WTC11 (cell line): ENCODE data around the gene CDCP1. TPM values are rescaled to one million over a fixed set of nuclear protein-coding genes. Genes with fewer than 3 reads are reported as not detected.

ENCODE experiments used
- ATAC-seq: fragments of 200-7000 bp; cut with Tn5 transposase; 2 replicates; pipeline ENCODE4 v1.10.0; 2021; ENCODE audit warnings: mild to moderate bottlenecking, moderate library complexity
- CTCF ChIA-PET: fragments of 300-600 bp; sonication (Branson Sonifier 250); formaldehyde crosslinking; loops from one replicate; lab custom pipeline; 2021; ENCODE audit warnings: antibody characterized with exemption; lab: Charles Lee
- POLR2A ChIA-PET: fragments of 350-600 bp; sonication (Branson Sonifier 250); formaldehyde crosslinking; loops from one replicate; lab custom pipeline; 2021; ENCODE audit warnings: antibody characterized with exemption; lab: Charles Lee
- DNase-seq: peaks from one replicate; pipeline ENCODE4 v3.0.0; 2021; ENCODE audit warnings: low spot score
- H3K27ac Mint-ChIP-seq: 2 replicates; pipeline ENCODE4 v1.8.0; 2021; ENCODE audit warnings: mixed read lengths
- H3K27me3 Mint-ChIP-seq: 2 replicates; pipeline ENCODE4 v1.8.0; 2021; ENCODE audit warnings: low read depth, mild to moderate bottlenecking, moderate library complexity, mixed read lengths
- H3K36me3 Mint-ChIP-seq: 2 replicates; pipeline ENCODE4 v1.8.0; 2021; ENCODE audit warnings: mixed read lengths
- H3K4me1 Mint-ChIP-seq: 2 replicates; pipeline ENCODE4 v1.8.0; 2022; ENCODE audit warnings: mixed read lengths
- H3K4me3 Mint-ChIP-seq: 2 replicates; pipeline ENCODE4 v1.8.0; 2021; ENCODE audit warnings: mild to moderate bottlenecking, moderate library complexity, mixed read lengths
- H3K9me3 Mint-ChIP-seq: 2 replicates; pipeline ENCODE4 v1.8.0; 2021; ENCODE audit warnings: mixed read lengths
- ETV6 ChIP-seq: sonication (generic); formaldehyde crosslinking; IDR thresholded peaks from 2 replicates; pipeline ENCODE4 v1.8.1; 2022; ENCODE audit warnings: mild to moderate bottlenecking, missing genetic modification reagents
- FOXP1 ChIP-seq: sonication (generic); formaldehyde crosslinking; IDR thresholded peaks from 2 replicates; pipeline ENCODE4 v1.8.0; 2022; ENCODE audit warnings: missing genetic modification reagents, mild to moderate bottlenecking, moderate library complexity, borderline replicate concordance
- GTF2I ChIP-seq: fragments of 250-450 bp; sonication (Bioruptor Pico); conservative IDR thresholded peaks from 2 replicates; pipeline ENCODE4 v1.4.0; 2021; ENCODE audit warnings: mild to moderate bottlenecking
- MXD4 ChIP-seq: fragments of 250-450 bp; sonication (Bioruptor Pico); IDR thresholded peaks from 2 replicates; pipeline ENCODE4 v1.8.0; 2021; ENCODE audit warnings: mild to moderate bottlenecking, moderate library complexity, borderline replicate concordance
- OVOL2 ChIP-seq: fragments of 250-450 bp; sonication (Bioruptor Pico); IDR thresholded peaks from 2 replicates; pipeline ENCODE4 v1.9.0; 2021; ENCODE audit warnings: mild to moderate bottlenecking, borderline replicate concordance
- PRRX2 ChIP-seq: fragments of 250-450 bp; sonication (Bioruptor Pico); IDR thresholded peaks from 2 replicates; pipeline ENCODE4 v1.8.0; 2021; ENCODE audit warnings: mild to moderate bottlenecking
- RELA ChIP-seq: sonication (generic); formaldehyde crosslinking; IDR thresholded peaks from 2 replicates; pipeline ENCODE4 v1.8.1; 2022; ENCODE audit warnings: missing genetic modification reagents, mild to moderate bottlenecking, borderline replicate concordance
- SMAD3 ChIP-seq: sonication (generic); formaldehyde crosslinking; IDR thresholded peaks from 2 replicates; pipeline ENCODE4 v1.8.0; 2022; ENCODE audit warnings: missing genetic modification reagents, mild to moderate bottlenecking, borderline replicate concordance
- SMAD4 ChIP-seq: sonication (generic); formaldehyde crosslinking; IDR thresholded peaks from 2 replicates; pipeline ENCODE4 v1.8.0; 2022; ENCODE audit warnings: mild to moderate bottlenecking, missing genetic modification reagents
- TP53 ChIP-seq: sonication (generic); formaldehyde crosslinking; IDR thresholded peaks from 2 replicates; pipeline ENCODE4 v1.8.1; 2023; ENCODE audit warnings: mild to moderate bottlenecking, missing genetic modification reagents
- ZNF396 ChIP-seq: fragments of 250-450 bp; sonication (Bioruptor Pico); IDR thresholded peaks from 2 replicates; pipeline ENCODE4 v1.8.0; 2021; ENCODE audit warnings: mild to moderate bottlenecking, moderate library complexity, borderline replicate concordance
- ZNF416 ChIP-seq: fragments of 250-450 bp; sonication (Bioruptor Pico); IDR thresholded peaks from 2 replicates; pipeline ENCODE4 v1.9.0; 2021; ENCODE audit warnings: mild to moderate bottlenecking, inconsistent platforms
- total RNA-seq: library from RNA; stranded (reverse); gene quantifications from 3 replicates; pipeline ENCODE4 v1.2.3, GENCODE V29; 2021
- TF ChIP-seq, protein P1 (sequence below): fragments of 250-450 bp; sonication (Bioruptor Pico); IDR thresholded peaks from 2 replicates; pipeline ENCODE4 v1.9.0; 2021; ENCODE audit warnings: mild to moderate bottlenecking, borderline replicate concordance
- TF ChIP-seq, protein P2 (sequence below): sonication (generic); formaldehyde crosslinking; IDR thresholded peaks from 2 replicates; pipeline ENCODE4 v1.8.1; 2022; ENCODE audit warnings: mild to moderate bottlenecking, moderate library complexity, missing genetic modification reagents
- TF ChIP-seq, protein P3 (sequence below): sonication (generic); formaldehyde crosslinking; IDR thresholded peaks from 2 replicates; pipeline ENCODE4 v1.8.0; 2022; ENCODE audit warnings: missing genetic modification reagents
- TF ChIP-seq, protein P4 (sequence below): sonication (generic); formaldehyde crosslinking; IDR thresholded peaks from 2 replicates; pipeline ENCODE4 v1.8.1; 2022; ENCODE audit warnings: mild to moderate bottlenecking, missing genetic modification reagents, moderate library complexity, borderline replicate concordance

Gene CDCP1
- total RNA-seq, 1 experiment from 2014 or later, result 14.6 TPM

DNA sequence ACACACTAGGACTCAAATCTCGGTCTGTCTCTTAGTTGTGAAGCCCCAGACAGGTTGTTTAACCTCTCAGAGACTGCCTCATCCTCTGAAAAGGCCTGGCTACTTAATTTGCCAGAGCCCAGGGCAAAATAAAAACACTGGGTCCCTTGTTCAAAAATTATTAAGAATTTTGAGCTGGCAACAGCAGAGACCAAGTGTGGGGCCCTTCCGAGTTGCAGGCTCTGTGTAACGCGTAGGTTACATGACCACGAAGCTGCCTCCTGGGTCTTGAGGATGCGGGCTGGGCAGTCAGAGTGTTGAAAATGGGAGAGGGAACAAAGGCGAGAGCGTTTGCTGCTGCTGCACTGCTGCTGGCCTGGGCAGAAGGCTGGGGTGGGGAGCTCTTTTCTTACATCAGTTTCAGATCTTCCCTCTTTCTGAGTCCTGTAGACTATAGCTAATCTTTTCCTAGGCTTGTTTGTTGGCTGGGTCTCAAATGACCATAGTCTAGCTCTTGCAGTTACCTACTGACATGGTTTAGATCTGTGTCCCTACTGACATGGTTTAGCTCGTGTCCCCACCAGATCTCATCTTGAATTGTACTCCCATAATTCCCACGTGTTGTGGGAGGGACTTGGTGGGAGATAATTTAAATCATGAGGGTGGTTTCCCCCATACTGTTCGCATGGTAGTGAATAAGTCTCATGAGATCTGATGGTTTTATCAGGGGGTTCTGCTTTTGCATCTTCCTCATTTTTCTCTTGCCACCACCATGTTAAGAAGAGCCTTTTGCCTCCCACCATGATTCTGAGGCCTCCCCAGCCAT, 70.2 kb downstream of the CDCP1 start:
- Mint-ChIP-seq H3K27me3 (no peaks in the 10 kb centered on the region), H3K4me3 (no peak overlapping the region), H3K36me3 (no peaks in the 10 kb centered on the region), H3K4me1 (peaks cover 2% of the 10 kb centered on the region; the same call in 1 of the 2 replicates), H3K9me3 (0 out of 2 replicates have a peak, but pooled peaks cover 5% of the 10 kb centered on the region)
- CTCF ChIA-PET, result interaction anchor here (0.9 to 1.2 kb wide), 3 partner anchors 21 to 432 kb away, joined by 3 to 5 read pairs (median 3); no protein-coding TSS in a partner anchor
- no peak for ATAC-seq
- POLR2A ChIA-PET, result no interaction called here
- no peak for TF ChIP-seq ZNF396
- TF ChIP-seq RELA (CRISPR knock-in tag), result no peak
- TF ChIP-seq SMAD3 (CRISPR knock-in tag), result no peak
- TF ChIP-seq, all 79 proteins: peak for 0
- DNase-seq, result no peak
- no peak overlapping the region for H3K27ac Mint-ChIP-seq

DNA sequence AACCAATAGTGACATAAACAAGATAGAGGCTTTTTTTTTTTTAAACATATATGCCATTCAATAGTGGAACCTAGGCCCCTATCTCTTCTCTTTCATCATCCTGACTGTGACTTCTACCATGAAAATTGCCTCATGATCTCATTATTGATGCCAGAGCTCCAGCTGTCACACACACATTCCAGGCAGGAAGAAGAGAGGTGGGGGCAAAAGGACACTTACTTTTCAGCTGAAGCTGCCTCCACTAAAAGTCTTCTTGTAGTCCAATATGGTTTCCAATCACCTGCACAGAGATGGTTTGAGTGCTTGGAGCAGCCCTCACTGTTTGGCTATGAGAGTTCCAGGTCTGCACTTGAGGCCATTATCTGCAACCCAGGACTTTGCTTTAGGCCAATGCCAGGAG, 75.1 kb downstream of the CDCP1 start:
- Mint-ChIP-seq H3K36me3 (no peaks in the 10 kb centered on the region), H3K4me3 (no peak overlapping the region), H3K27me3 (peaks cover 3% of the 10 kb centered on the region; the same call in 1 of the 2 replicates)
- CTCF ChIA-PET, result no interaction called here
- ATAC-seq (no peak), DNase-seq (no peak)
- TF ChIP-seq GTF2I (CRISPR knock-in tag) (peak; percentile 70; the same call in 1 of the 2 replicates), TP53 (CRISPR knock-in tag) (no peak)
- TF ChIP-seq, all 79 proteins: peak for 1
- Mint-ChIP-seq H3K27ac (no peak overlapping the region), H3K9me3 (no peaks in the 10 kb centered on the region), H3K4me1 (0 out of 2 replicates have a peak, but pooled peaks cover 3% of the 10 kb centered on the region)
- POLR2A ChIA-PET, result no interaction called here

DNA sequence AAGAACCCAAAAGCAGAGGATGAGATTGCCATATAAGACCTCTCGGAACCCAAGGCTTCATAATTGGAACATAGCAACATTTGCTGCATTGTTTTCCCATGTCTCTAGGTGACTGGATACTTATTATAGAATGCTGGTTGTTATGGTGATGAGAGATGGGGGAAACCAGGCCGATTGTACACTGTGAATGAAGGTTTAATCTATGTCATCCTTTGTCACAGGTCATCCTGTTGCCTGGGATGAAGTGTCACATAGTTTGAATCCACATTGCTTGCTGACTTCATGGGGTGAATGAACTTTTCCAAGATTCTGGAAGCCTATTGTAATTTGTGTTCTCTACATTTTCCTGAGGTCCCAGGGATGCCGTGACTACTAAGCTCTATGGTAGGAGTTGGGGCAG, 78.2 kb downstream of the CDCP1 start:
- H3K9me3 Mint-ChIP-seq, result no peaks in the 10 kb centered on the region
- POLR2A ChIA-PET, result no interaction called here

More for the DNA sequence above, 78.2 kb downstream of the CDCP1 start:
- TF ChIP-seq MXD4 (CRISPR knock-in tag) (no peak), SMAD4 (CRISPR knock-in tag) (no peak), ZNF416 (CRISPR knock-in tag) (no peak), FOXP1 (CRISPR knock-in tag) (no peak), OVOL2 (CRISPR knock-in tag) (no peak), ETV6 (CRISPR knock-in tag) (no peak), PRRX2 (CRISPR knock-in tag) (no peak)
- TF ChIP-seq, protein P1, sequence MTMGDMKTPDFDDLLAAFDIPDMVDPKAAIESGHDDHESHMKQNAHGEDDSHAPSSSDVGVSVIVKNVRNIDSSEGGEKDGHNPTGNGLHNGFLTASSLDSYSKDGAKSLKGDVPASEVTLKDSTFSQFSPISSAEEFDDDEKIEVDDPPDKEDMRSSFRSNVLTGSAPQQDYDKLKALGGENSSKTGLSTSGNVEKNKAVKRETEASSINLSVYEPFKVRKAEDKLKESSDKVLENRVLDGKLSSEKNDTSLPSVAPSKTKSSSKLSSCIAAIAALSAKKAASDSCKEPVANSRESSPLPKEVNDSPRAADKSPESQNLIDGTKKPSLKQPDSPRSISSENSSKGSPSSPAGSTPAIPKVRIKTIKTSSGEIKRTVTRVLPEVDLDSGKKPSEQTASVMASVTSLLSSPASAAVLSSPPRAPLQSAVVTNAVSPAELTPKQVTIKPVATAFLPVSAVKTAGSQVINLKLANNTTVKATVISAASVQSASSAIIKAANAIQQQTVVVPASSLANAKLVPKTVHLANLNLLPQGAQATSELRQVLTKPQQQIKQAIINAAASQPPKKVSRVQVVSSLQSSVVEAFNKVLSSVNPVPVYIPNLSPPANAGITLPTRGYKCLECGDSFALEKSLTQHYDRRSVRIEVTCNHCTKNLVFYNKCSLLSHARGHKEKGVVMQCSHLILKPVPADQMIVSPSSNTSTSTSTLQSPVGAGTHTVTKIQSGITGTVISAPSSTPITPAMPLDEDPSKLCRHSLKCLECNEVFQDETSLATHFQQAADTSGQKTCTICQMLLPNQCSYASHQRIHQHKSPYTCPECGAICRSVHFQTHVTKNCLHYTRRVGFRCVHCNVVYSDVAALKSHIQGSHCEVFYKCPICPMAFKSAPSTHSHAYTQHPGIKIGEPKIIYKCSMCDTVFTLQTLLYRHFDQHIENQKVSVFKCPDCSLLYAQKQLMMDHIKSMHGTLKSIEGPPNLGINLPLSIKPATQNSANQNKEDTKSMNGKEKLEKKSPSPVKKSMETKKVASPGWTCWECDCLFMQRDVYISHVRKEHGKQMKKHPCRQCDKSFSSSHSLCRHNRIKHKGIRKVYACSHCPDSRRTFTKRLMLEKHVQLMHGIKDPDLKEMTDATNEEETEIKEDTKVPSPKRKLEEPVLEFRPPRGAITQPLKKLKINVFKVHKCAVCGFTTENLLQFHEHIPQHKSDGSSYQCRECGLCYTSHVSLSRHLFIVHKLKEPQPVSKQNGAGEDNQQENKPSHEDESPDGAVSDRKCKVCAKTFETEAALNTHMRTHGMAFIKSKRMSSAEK (CRISPR knock-in tag), result no peak
- TF ChIP-seq, protein P2, sequence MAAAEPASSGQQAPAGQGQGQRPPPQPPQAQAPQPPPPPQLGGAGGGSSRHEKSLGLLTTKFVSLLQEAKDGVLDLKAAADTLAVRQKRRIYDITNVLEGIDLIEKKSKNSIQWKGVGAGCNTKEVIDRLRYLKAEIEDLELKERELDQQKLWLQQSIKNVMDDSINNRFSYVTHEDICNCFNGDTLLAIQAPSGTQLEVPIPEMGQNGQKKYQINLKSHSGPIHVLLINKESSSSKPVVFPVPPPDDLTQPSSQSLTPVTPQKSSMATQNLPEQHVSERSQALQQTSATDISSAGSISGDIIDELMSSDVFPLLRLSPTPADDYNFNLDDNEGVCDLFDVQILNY (CRISPR knock-in tag), result no peak
- TF ChIP-seq, protein P3, sequence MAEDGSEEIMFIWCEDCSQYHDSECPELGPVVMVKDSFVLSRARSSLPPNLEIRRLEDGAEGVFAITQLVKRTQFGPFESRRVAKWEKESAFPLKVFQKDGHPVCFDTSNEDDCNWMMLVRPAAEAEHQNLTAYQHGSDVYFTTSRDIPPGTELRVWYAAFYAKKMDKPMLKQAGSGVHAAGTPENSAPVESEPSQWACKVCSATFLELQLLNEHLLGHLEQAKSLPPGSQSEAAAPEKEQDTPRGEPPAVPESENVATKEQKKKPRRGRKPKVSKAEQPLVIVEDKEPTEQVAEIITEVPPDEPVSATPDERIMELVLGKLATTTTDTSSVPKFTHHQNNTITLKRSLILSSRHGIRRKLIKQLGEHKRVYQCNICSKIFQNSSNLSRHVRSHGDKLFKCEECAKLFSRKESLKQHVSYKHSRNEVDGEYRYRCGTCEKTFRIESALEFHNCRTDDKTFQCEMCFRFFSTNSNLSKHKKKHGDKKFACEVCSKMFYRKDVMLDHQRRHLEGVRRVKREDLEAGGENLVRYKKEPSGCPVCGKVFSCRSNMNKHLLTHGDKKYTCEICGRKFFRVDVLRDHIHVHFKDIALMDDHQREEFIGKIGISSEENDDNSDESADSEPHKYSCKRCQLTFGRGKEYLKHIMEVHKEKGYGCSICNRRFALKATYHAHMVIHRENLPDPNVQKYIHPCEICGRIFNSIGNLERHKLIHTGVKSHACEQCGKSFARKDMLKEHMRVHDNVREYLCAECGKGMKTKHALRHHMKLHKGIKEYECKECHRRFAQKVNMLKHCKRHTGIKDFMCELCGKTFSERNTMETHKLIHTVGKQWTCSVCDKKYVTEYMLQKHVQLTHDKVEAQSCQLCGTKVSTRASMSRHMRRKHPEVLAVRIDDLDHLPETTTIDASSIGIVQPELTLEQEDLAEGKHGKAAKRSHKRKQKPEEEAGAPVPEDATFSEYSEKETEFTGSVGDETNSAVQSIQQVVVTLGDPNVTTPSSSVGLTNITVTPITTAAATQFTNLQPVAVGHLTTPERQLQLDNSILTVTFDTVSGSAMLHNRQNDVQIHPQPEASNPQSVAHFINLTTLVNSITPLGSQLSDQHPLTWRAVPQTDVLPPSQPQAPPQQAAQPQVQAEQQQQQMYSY (CRISPR knock-in tag), result no peak
- TF ChIP-seq, protein P4, sequence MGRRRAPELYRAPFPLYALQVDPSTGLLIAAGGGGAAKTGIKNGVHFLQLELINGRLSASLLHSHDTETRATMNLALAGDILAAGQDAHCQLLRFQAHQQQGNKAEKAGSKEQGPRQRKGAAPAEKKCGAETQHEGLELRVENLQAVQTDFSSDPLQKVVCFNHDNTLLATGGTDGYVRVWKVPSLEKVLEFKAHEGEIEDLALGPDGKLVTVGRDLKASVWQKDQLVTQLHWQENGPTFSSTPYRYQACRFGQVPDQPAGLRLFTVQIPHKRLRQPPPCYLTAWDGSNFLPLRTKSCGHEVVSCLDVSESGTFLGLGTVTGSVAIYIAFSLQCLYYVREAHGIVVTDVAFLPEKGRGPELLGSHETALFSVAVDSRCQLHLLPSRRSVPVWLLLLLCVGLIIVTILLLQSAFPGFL (CRISPR knock-in tag), result no peak
- TF ChIP-seq, all 79 proteins: peak for 0
- Mint-ChIP-seq H3K27ac (no peak overlapping the region), H3K36me3 (no peaks in the 10 kb centered on the region), H3K4me3 (no peak overlapping the region), H3K4me1 (peaks cover 6% of the 10 kb centered on the region; the same call in 1 of the 2 replicates), H3K27me3 (peaks cover 17% of the 10 kb centered on the region)
- no peak for ATAC-seq
- no peak for DNase-seq
- CTCF ChIA-PET, result interaction anchor here (1.4 kb wide), 1 partner anchor 144 kb away, joined by 3 read pairs; no protein-coding TSS in a partner anchor
